ENCODE data around the gene CCDC172. TPM values are rescaled to one million over a fixed set of nuclear protein-coding genes. Genes with fewer than 3 reads are reported as not detected.
"Not testable (repeated sequence)": the region's sequence is repeated elsewhere in the genome, so short reads cannot be mapped to it uniquely, and the experiment has no call there.

Gene CCDC172
- total RNA-seq, 1 donor from 2014 or later, result not detected

GRCh38 chr10:116385994-116386809, 62.0 kb downstream of the CCDC172 start:
- peak; percentile 57 for TF ChIP-seq CTCF (IDR thresholded peaks at IDR 0.05)
- H3K4me1 ChIP-seq, result no peaks in the 10 kb centered on the region
- H3K27me3 ChIP-seq, result peaks cover 6% of the 10 kb centered on the region
- no peak overlapping the region for H3K27ac ChIP-seq
- no peaks in the 10 kb centered on the region for H3K9me3 ChIP-seq
- peak; percentile 33 for ATAC-seq
- no peak for DNase-seq
- intact Hi-C loops (cut with DNase I), result no loop called here
- no peaks in the 10 kb centered on the region for H3K36me3 ChIP-seq
- H3K4me3 ChIP-seq, result no peak overlapping the region

DNA sequence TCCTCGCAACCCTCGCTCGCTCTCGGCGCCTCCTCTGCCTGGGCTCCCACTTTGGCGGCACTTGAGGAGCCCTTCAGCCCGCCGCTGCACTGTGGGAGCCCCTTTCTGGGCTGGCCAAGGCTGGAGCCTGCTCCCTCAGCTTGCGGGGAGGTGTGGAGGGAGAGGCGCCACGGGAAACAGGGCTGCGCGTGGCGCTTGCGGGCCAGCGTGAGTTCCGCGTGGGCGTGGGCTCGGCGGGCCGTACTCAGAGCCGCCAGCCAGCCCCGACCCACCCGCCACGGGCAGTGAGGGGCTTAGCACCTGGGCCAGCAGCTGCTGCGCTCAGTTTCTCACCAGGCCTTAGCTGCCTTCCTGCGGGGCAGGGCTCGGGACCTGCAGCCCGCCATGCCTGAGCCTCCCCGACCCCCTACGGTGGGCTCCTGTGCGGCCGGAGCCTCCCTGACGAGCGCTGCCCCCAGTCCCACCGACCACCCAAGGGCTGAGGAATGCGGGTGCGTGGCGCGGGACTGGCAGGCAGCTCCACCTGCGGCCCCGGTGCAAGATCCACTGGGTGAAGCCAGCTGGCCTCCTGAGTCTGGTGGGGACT, 69.1 kb downstream of the CCDC172 start:
- ATAC-seq, result peak; percentile 16
- H3K9me3 ChIP-seq; H3K27ac ChIP-seq; H3K36me3 ChIP-seq; H3K4me1 ChIP-seq; intact Hi-C loops (cut with DNase I); H3K27me3 ChIP-seq; H3K4me3 ChIP-seq: not testable (repeated sequence)
- DNase-seq, result peak; percentile 61

DNA sequence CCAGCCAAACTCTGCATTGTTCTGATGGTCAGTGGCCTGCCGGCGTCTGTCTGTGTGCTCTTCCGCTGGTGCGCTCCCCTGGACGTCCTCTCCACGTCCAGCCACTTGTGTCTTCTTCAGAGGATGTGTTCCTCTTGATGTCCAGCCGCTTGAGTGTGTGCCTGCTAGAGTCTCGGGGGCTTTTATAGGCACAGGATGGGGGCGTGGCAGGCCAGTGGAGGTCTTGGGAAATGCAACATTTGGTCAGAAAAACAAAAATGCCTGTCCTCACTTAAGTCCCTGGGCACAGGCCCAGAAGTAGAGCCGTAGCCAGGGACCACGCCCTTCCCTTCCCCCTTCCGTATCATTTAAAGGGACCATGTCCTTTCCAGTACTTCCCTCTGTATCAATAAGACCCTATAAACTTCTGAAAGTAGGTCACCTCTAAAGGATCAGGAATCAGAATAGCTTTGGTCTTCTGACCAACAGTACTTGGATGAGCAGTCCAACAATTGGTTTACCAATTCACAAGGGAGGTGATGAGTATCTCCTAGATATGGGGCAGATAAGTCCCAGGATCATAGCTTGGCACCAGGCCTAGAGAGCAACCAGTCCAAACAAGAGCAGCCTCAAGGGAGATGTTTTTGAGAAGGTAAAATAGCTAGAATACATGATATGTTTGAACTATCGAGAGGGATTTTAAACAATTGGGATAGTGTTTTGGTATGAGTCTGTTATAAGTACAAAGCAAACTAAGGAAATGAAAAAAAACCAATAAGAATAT, 71.2 kb downstream of the CCDC172 start:
- DNase-seq, result no peak
- no peak overlapping the region for H3K4me3 ChIP-seq
- ATAC-seq, result no peak
- no peaks in the 10 kb centered on the region for H3K9me3 ChIP-seq
- H3K27me3 ChIP-seq, result peaks cover 3% of the 10 kb centered on the region
- intact Hi-C loops (cut with DNase I), result no loop called here
- no peaks in the 10 kb centered on the region for H3K36me3 ChIP-seq
- no peaks in the 10 kb centered on the region for H3K4me1 ChIP-seq
- no peak overlapping the region for H3K27ac ChIP-seq
- TF ChIP-seq CTCF (IDR thresholded peaks at IDR 0.05), result no peak

DNA sequence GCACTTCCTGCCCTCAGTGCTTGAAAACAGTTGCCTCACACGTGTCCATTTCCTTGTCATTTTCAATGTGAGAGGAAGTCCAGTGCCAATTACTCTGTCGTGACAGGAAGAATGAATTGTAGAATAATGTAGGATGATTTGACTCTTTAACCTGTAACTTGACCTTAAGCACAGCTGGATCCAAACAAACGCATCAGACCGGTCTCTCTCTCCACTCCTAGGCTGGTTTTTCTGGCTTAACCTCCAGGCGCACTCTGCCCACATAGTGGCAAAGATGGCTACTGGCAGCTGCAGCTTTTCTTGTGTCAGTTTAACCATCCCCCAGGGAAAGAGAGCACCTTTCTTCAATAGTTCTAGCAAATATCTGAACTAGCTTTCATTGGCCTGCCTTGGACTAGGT, 74.0 kb downstream of the CCDC172 start:
- intact Hi-C loops (cut with DNase I), result no loop called here
- H3K27me3 ChIP-seq, result no peaks in the 10 kb centered on the region
- no peaks in the 10 kb centered on the region for H3K36me3 ChIP-seq
- H3K4me3 ChIP-seq, result no peak overlapping the region
- no peaks in the 10 kb centered on the region for H3K9me3 ChIP-seq
- H3K27ac ChIP-seq, result no peak overlapping the region
- no peak for TF ChIP-seq CTCF (IDR thresholded peaks at IDR 0.05)
- DNase-seq (no peak), ATAC-seq (no peak)
- H3K4me1 ChIP-seq, result no peaks in the 10 kb centered on the region

DNA sequence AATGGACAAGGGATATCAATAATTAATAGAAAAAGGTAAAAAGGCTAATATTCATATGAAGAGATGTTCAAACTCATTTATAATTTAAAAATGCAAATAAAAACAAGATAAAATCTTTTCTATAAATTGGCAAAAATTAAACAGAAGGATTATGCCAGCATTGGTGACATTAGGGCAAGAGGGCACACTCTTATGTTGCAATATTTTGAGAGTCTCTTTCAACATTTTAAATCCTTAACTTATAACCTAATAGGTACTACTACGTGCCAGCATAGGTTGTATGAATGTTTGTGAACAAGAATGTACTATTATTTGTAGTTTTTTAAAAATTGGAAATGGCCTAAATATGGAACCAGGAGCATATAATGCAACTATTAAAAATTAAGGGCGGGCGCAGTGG, 78.6 kb downstream of the CCDC172 start:
- intact Hi-C loops (cut with DNase I), result no loop called here
- Histone ChIP-seq H3K4me1 (no peaks in the 10 kb centered on the region), H3K4me3 (no peak overlapping the region), H3K27me3 (no peaks in the 10 kb centered on the region), H3K9me3 (no peaks in the 10 kb centered on the region), H3K27ac (no peak overlapping the region), H3K36me3 (no peaks in the 10 kb centered on the region)
- no peak for TF ChIP-seq CTCF (IDR thresholded peaks at IDR 0.05)
- ATAC-seq (no peak), DNase-seq (no peak)

- no peaks in the 10 kb centered on the region for H3K36me3 ChIP-seq
- no peak overlapping the region for H3K4me3 ChIP-seq
- intact Hi-C loops (cut with DNase I), result no loop called here
- no peak for TF ChIP-seq CTCF (IDR thresholded peaks at IDR 0.05)
- DNase-seq (no peak), ATAC-seq (no peak)
- H3K4me1 ChIP-seq, result no peaks in the 10 kb centered on the region
- H3K27ac ChIP-seq, result no peak overlapping the region
- no peaks in the 10 kb centered on the region for H3K9me3 ChIP-seq
- H3K27me3 ChIP-seq, result no peaks in the 10 kb centered on the region
These were observed 79.5 kb downstream of the CCDC172 start for GRCh38 chr10:116403740-116404250.

Measured in upper lobe of right lung (tissue), 1 donor.